Activated CD8-positive, alpha-beta T cell treated with anti-CD3 and anti-CD28 coated beads for 36 hours (primary cell): ENCODE data around the gene TADA3. TPM values are rescaled to one million over a fixed set of nuclear protein-coding genes. Genes with fewer than 3 reads are reported as not detected.

Experiments used
- ATAC-seq: fragments of 200-7000 bp; cut with Tn5 transposase; one replicate; pipeline ENCODE4 v1.10.0; 2021; ENCODE audit warnings: mild to moderate bottlenecking, moderate library complexity
- CTCF ChIA-PET: fragments of 350-600 bp; sonication (Branson Sonifier 250); formaldehyde crosslinking; loops from one replicate; lab custom pipeline; 2021; ENCODE audit warnings: antibody characterized with exemption; lab: Charles Lee
- POLR2A ChIA-PET: fragments of 350-600 bp; sonication (Branson Sonifier 250); formaldehyde crosslinking; loops from one replicate; lab custom pipeline; 2021; ENCODE audit warnings: antibody characterized with exemption; lab: Charles Lee
- DNase-seq: peaks from one replicate; pipeline ENCODE4 v3.0.0-alpha.2; 2020
- H3K27ac Mint-ChIP-seq: one replicate; pipeline ENCODE4 v1.8.0; 2021; ENCODE audit warnings: mild to moderate bottlenecking, mixed read lengths
- H3K27me3 Mint-ChIP-seq: one replicate; pipeline ENCODE4 v1.8.0; 2021; ENCODE audit warnings: mixed read lengths
- H3K36me3 Mint-ChIP-seq: one replicate; pipeline ENCODE4 v1.8.0; 2021; ENCODE audit warnings: low read depth, mixed read lengths
- H3K4me1 Mint-ChIP-seq: one replicate; pipeline ENCODE4 v1.8.0; 2021; ENCODE audit warnings: low read depth, mixed read lengths
- H3K4me3 Mint-ChIP-seq: one replicate; pipeline ENCODE4 v1.8.0; 2021; ENCODE audit warnings: mild to moderate bottlenecking, moderate library complexity, mixed read lengths
- H3K9me3 Mint-ChIP-seq: one replicate; pipeline ENCODE4 v1.8.0; 2021; ENCODE audit warnings: mixed read lengths
- CTCF ChIP-seq: fragments of 200-600 bp; IDR thresholded peaks from one replicate; pipeline ENCODE4 v1.8.0; 2022; ENCODE audit warnings: antibody characterized with exemption, mild to moderate bottlenecking
- intact Hi-C: fragments of 100-400 bp; cut with micrococcal nuclease; formaldehyde crosslinking; loops from one replicate; pipeline ENCODE4 v1.10.0; 2022
- total RNA-seq, 2 experiments: library from RNA; stranded (reverse); gene quantifications; one replicate each; pipeline ENCODE4 v1.2.3, GENCODE V29; 2021

Gene TADA3
- total RNA-seq, 2 experiments from 2014 or later: 57.5 to 58.3 TPM

- POLR2A ChIA-PET: interaction anchor here (0.6 to 1.3 kb wide), 8 partner anchors 9 to 428 kb away, joined by 3 to 6 read pairs (median 3); partner anchors contain the start of genes CAMK1 and THUMPD3
- Mint-ChIP-seq H3K4me1 (peaks cover 59% of the 10 kb centered on the region), H3K4me3 (peak overlapping the region; percentile 88), H3K27ac (peak overlapping the region; percentile 100), H3K27me3 (no peaks in the 10 kb centered on the region), H3K9me3 (no peaks in the 10 kb centered on the region), H3K36me3 (peaks cover 69% of the 10 kb centered on the region)
- no peak for ATAC-seq
- intact Hi-C loops: no loop called here
- TF ChIP-seq CTCF: no peak
- DNase-seq: no peak
- CTCF ChIA-PET: interaction anchor here (1.5 kb wide), 1 partner anchor 13 kb away, joined by 9 read pairs; no protein-coding TSS in a partner anchor
These were observed 1.1 kb downstream of the TADA3 start for GRCh38 chr3:9791127-9791526.

- intact Hi-C loops: no loop called here
- no peaks in the 10 kb centered on the region for H3K9me3 Mint-ChIP-seq
- ATAC-seq (peak; percentile 53), DNase-seq (peak; percentile 46)
- H3K4me3 Mint-ChIP-seq: peak overlapping the region; percentile 36
- TF ChIP-seq CTCF: no peak
- peaks cover 50% of the 10 kb centered on the region for H3K4me1 Mint-ChIP-seq
- CTCF ChIA-PET: interaction anchor here (1.1 kb wide), 1 partner anchor 146 kb away, joined by 3 read pairs; the partner anchor contains the start of gene CRELD1
- POLR2A ChIA-PET: interaction anchor here (0.6 to 1.5 kb wide), 4 partner anchors 8 to 33 kb away, joined by 3 to 6 read pairs (median 3); no protein-coding TSS in a partner anchor
- no peaks in the 10 kb centered on the region for H3K27me3 Mint-ChIP-seq
- H3K27ac Mint-ChIP-seq: peak overlapping the region; percentile 92
- H3K36me3 Mint-ChIP-seq: peaks cover 65% of the 10 kb centered on the region
These were observed 4.6 kb downstream of the TADA3 start for GRCh38 chr3:9787714-9788113.

- peak; percentile 6 for ATAC-seq
- intact Hi-C loops: no loop called here
- peak; percentile 61 for TF ChIP-seq CTCF
- no peak for DNase-seq
- Mint-ChIP-seq H3K4me1 (peaks cover 53% of the 10 kb centered on the region), H3K9me3 (no peaks in the 10 kb centered on the region), H3K27ac (peak overlapping the region; percentile 92), H3K4me3 (peak overlapping the region; percentile 36), H3K27me3 (no peaks in the 10 kb centered on the region), H3K36me3 (peaks cover 71% of the 10 kb centered on the region)
- POLR2A ChIA-PET: interaction anchor here (0.8 to 1.5 kb wide), 5 partner anchors 9 to 56 kb away, joined by 3 to 8 read pairs (median 4); partner anchors contain the start of genes BRPF1 and CAMK1
- CTCF ChIA-PET: interaction anchor here (0.7 to 1.1 kb wide), 5 partner anchors 11 to 146 kb away, joined by 3 to 5 read pairs (median 3); partner anchors contain the start of genes CRELD1 and OGG1
These were observed 5.2 kb downstream of the TADA3 start for GRCh38 chr3:9786825-9787669.

- Mint-ChIP-seq H3K9me3 (no peaks in the 10 kb centered on the region), H3K36me3 (peaks cover 68% of the 10 kb centered on the region), H3K27me3 (no peaks in the 10 kb centered on the region), H3K4me1 (peaks cover 51% of the 10 kb centered on the region), H3K27ac (peak overlapping the region; percentile 92), H3K4me3 (no peak overlapping the region)
- TF ChIP-seq CTCF: no peak
- POLR2A ChIA-PET: interaction anchor here (1.2 to 1.4 kb wide), 3 partner anchors 8 to 55 kb away, joined by 3 to 8 read pairs (median 4); partner anchors contain the start of genes BRPF1 and CAMK1
- CTCF ChIA-PET: interaction anchor here (0.5 to 1.0 kb wide), 5 partner anchors 11 to 59 kb away, joined by 3 to 5 read pairs (median 3); partner anchors contain the start of gene OGG1
- intact Hi-C loops: no loop called here
- DNase-seq (no peak), ATAC-seq (no peak)
These were observed 6.0 kb downstream of the TADA3 start for GRCh38 chr3:9786209-9786739.
